ENCODE results near the gene BMP10.

- TF ChIP-seq CTCF (conservative IDR thresholded peaks at IDR 0.05; ENCODE audit: low read length) (peak; percentile 92), EZH2phosphoT487 (IDR thresholded peaks at IDR 0.05; ENCODE audit: borderline replicate concordance) (no peak)
Observed at GRCh38 chr2:68909793-68910674, 38.8 kb upstream of the BMP10 start.
